IMR-90 (cell line): Measurements from ENCODE around the gene NDST1. TPM values are rescaled to one million over a fixed set of nuclear protein-coding genes. Genes with fewer than 3 reads are reported as not detected.
A peak's percentile ranks its signal among the peaks of the same experiment; 100 is the strongest.

Experiments used
- ATAC-seq: fragments of 200-7000 bp; cut with Tn5 transposase; 2 replicates; pipeline ENCODE4 v1.9.1; 2020; ENCODE audit warnings: low read depth, mild to moderate bottlenecking, moderate library complexity
- BruUV-seq: library from RNA; stranded (reverse); fragments of 400-500 nt; replicated peaks from 2 replicates; lab custom pipeline; 2021; lab: Mats Ljungman, UMichigan
- CTCF ChIA-PET: fragments of 300-600 bp; formaldehyde crosslinking; extraction: SDS; loops from one replicate; lab custom pipeline; 2021; ENCODE audit warnings: antibody characterized with exemption; lab: Yijun Ruan, JAX
- POLR2A ChIA-PET: fragments of 300-600 bp; sonication (Branson Sonifier 250); formaldehyde crosslinking; loops from one replicate; lab custom pipeline; 2022; ENCODE audit warnings: antibody characterized with exemption; ENCODE audit not compliant: unreplicated experiment; lab: Charles Lee
- DNase-seq: peaks from one replicate; pipeline ENCODE4 v3.0.0; 2013
- H2AFZ ChIP-seq: replicated peaks from 2 replicates; pipeline ENCODE3; 2013; ENCODE audit warnings: low read length, mild to moderate bottlenecking; ENCODE audit not compliant: poor library complexity
- H2AK5ac ChIP-seq: 2 replicates; pipeline ENCODE4 v1.6.1; 2013; ENCODE audit warnings: low read depth, low read length, inconsistent platforms
- H2AK9ac ChIP-seq: replicated peaks from 2 replicates; pipeline ENCODE3; 2013; ENCODE audit warnings: mild to moderate bottlenecking, low read depth, low read length, moderate library complexity; ENCODE audit not compliant: poor library complexity
- H2BK120ac ChIP-seq: 2 replicates; pipeline ENCODE4 v1.6.1; 2013; ENCODE audit warnings: low read depth, low read length, inconsistent platforms
- H2BK15ac ChIP-seq: 3 replicates; pipeline ENCODE4 v1.6.1; 2013; ENCODE audit warnings: low read depth, low read length, inconsistent platforms
- H2BK20ac ChIP-seq: 2 replicates; pipeline ENCODE4 v1.6.1; 2013; ENCODE audit warnings: low read depth, mild to moderate bottlenecking, inconsistent platforms, low read length, moderate library complexity
- H2BK5ac ChIP-seq: 2 replicates; pipeline ENCODE4 v1.6.1; 2013; ENCODE audit warnings: mild to moderate bottlenecking, low read depth, low read length, inconsistent platforms; ENCODE audit not compliant: poor library complexity, severe bottlenecking
- H3K14ac ChIP-seq: replicated peaks from 2 replicates; pipeline ENCODE4 v1.6.1; 2013; ENCODE audit warnings: low read depth, low read length, inconsistent platforms
- H3K18ac ChIP-seq: 2 replicates; pipeline ENCODE4 v1.6.1; 2013; ENCODE audit warnings: low read depth, low read length, control low read depth
- H3K23ac ChIP-seq: 2 replicates; pipeline ENCODE4 v1.6.1; 2013; ENCODE audit warnings: low read depth, low read length, inconsistent platforms
- H3K27ac ChIP-seq: 2 replicates; pipeline ENCODE4 v1.5.1; 2013; ENCODE audit warnings: mild to moderate bottlenecking, control low read depth, low read length; ENCODE audit not compliant: insufficient read depth
- H3K27me3 ChIP-seq: 2 replicates; pipeline ENCODE4 v1.6.1; 2013; ENCODE audit warnings: low read length; ENCODE audit not compliant: control insufficient read depth, insufficient read depth
- H3K36me3 ChIP-seq: 2 replicates; pipeline ENCODE4 v1.6.1; 2013; ENCODE audit warnings: low read length, mixed read lengths; ENCODE audit not compliant: control insufficient read depth, insufficient read depth
- H3K4ac ChIP-seq: 2 replicates; pipeline ENCODE4 v1.6.1; 2013; ENCODE audit warnings: low read depth, low read length, inconsistent platforms
- H3K4me1 ChIP-seq: 2 replicates; pipeline ENCODE4 v1.6.1; 2013; ENCODE audit warnings: low read length, mixed read lengths; ENCODE audit not compliant: control insufficient read depth, insufficient read depth
- H3K4me2 ChIP-seq: 2 replicates; pipeline ENCODE4 v1.6.1; 2013; ENCODE audit warnings: low read depth, mild to moderate bottlenecking, control low read depth, low read length, moderate library complexity
- H3K4me3 ChIP-seq: 2 replicates; pipeline ENCODE4 v1.5.1; 2013; ENCODE audit warnings: low read depth, mild to moderate bottlenecking, control low read depth, low read length, moderate library complexity; ENCODE audit not compliant: insufficient read depth
- H3K56ac ChIP-seq: 2 replicates; pipeline ENCODE4 v1.6.1; 2013; ENCODE audit warnings: low read length, inconsistent platforms; ENCODE audit not compliant: insufficient read depth; ENCODE audit errors: extremely low read depth
- H3K79me1 ChIP-seq, 2 experiments: 2 replicates each; pipeline ENCODE4 v1.6.1; 2013; ENCODE audit warnings: low read length in 2 of 2, inconsistent platforms in 1 of 2, low read depth in 1 of 2
- H3K9ac ChIP-seq: 2 replicates; pipeline ENCODE4 v1.6.1; 2013; ENCODE audit warnings: low read depth, low read length, control low read depth
- H3K9me1 ChIP-seq: 2 replicates; pipeline ENCODE4 v1.6.1; 2013; ENCODE audit warnings: low read length, inconsistent platforms; ENCODE audit not compliant: insufficient read depth
- H3K9me3 ChIP-seq: 2 replicates; pipeline ENCODE4 v1.6.1; 2013; ENCODE audit warnings: low read length; ENCODE audit not compliant: control insufficient read depth, insufficient read depth
- H4K20me1 ChIP-seq: 2 replicates; pipeline ENCODE4 v1.6.1; 2013; ENCODE audit warnings: low read length, inconsistent platforms; ENCODE audit not compliant: insufficient read depth
- H4K5ac ChIP-seq: 2 replicates; pipeline ENCODE4 v1.6.1; 2013; ENCODE audit warnings: mild to moderate bottlenecking, low read depth, low read length, control low read depth
- H4K8ac ChIP-seq, 2 experiments: 2 replicates each; pipeline ENCODE4 v1.6.1; 2013; ENCODE audit warnings: low read depth in 2 of 2, low read length in 2 of 2, control low read depth in 1 of 2, inconsistent platforms in 1 of 2
- H4K91ac ChIP-seq: 2 replicates; pipeline ENCODE4 v1.6.1; 2013; ENCODE audit warnings: low read depth, low read length, inconsistent platforms; ENCODE audit not compliant: insufficient read depth
- BHLHE40 ChIP-seq: fragments of 150-350 bp; IDR thresholded peaks from 2 replicates; pipeline ENCODE4 v1.6.1; 2016; ENCODE audit warnings: mild to moderate bottlenecking, low read depth, low read length
- CEBPB ChIP-seq: IDR thresholded peaks from 2 replicates; pipeline ENCODE4 v1.6.1; 2012; ENCODE audit warnings: low read depth, low read length, improper control_type of control experiment
- CHD1 ChIP-seq: IDR thresholded peaks from 2 replicates; pipeline ENCODE4 v1.6.1; 2012; ENCODE audit warnings: low read depth, low read length, improper control_type of control experiment
- FOS ChIP-seq: fragments of 150-350 bp; IDR thresholded peaks from 2 replicates; pipeline ENCODE4 v1.6.1; 2016; ENCODE audit warnings: low read depth, low read length
- MAFK ChIP-seq: IDR thresholded peaks from 2 replicates; pipeline ENCODE4 v1.6.1; 2012; ENCODE audit warnings: low read depth, low read length, improper control_type of control experiment
- MAZ ChIP-seq: IDR thresholded peaks from 2 replicates; pipeline ENCODE4 v1.6.1; 2012; ENCODE audit warnings: low read depth, mild to moderate bottlenecking, low read length, improper control_type of control experiment, moderate library complexity, borderline replicate concordance
- MXI1 ChIP-seq: IDR thresholded peaks from 2 replicates; pipeline ENCODE4 v1.6.1; 2012; ENCODE audit warnings: low read depth, mild to moderate bottlenecking, low read length, moderate library complexity, borderline replicate concordance
- NFE2L2 ChIP-seq: fragments of 150-350 bp; IDR thresholded peaks from 2 replicates; pipeline ENCODE4 v1.6.1; 2016; ENCODE audit warnings: low read depth, mild to moderate bottlenecking, low read length
- POLR2A ChIP-seq: IDR thresholded peaks from 2 replicates; pipeline ENCODE4 v1.6.1; 2012; ENCODE audit warnings: mild to moderate bottlenecking, low read depth, low read length
- RAD21 ChIP-seq: IDR thresholded peaks from 2 replicates; pipeline ENCODE4 v1.6.1; 2012; ENCODE audit warnings: low read length, improper control_type of control experiment
- RCOR1 ChIP-seq: IDR thresholded peaks from 2 replicates; pipeline ENCODE4 v1.6.1; 2012; ENCODE audit warnings: mild to moderate bottlenecking, low read length, improper control_type of control experiment; ENCODE audit not compliant: insufficient replicate concordance
- RFX5 ChIP-seq: IDR thresholded peaks from 2 replicates; pipeline ENCODE4 v1.8.0; 2012; ENCODE audit warnings: low read depth, mild to moderate bottlenecking, low read length, moderate library complexity
- SMC3 ChIP-seq: fragments of 150-350 bp; IDR thresholded peaks from 2 replicates; pipeline ENCODE4 v1.6.1; 2016; ENCODE audit warnings: low read depth, mild to moderate bottlenecking, antibody characterized with exemption, low read length, moderate library complexity
- WGBS, 2 experiments: methylation state at CpG; one replicate each; pipeline versions ENCODE4 v1.1.5 to v1.1.7; 2013; ENCODE audit warnings: missing lambda C conversion rate in 2 of 2; ENCODE audit not compliant: insufficient read length in 1 of 2; ENCODE audit errors: extremely low coverage in 2 of 2; 5-methylcytosine and 5-hydroxymethylcytosine counted together
- dilution Hi-C: fragments of 300-500 bp; cut with HindIII; formaldehyde crosslinking; loops from one replicate; pipeline ENCODE4 v1.14.3; 2018; ENCODE audit warnings: low sequenced_read_pairs; ENCODE audit not compliant: unreplicated experiment
- in situ Hi-C: fragments of 300-500 bp; cut with MboI; formaldehyde crosslinking; loops from 3 replicates; pipeline ENCODE4 v1.14.3; 2019; ENCODE audit warnings: low sequenced_read_pairs, inconsistent platforms, mixed read lengths
- intact Hi-C: fragments of 100-400 bp; cut with micrococcal nuclease; formaldehyde crosslinking; loops from 2 replicates; pipeline ENCODE4 v1.10.0; 2022
- polyA plus RNA-seq, 3 experiments: library from polyadenylated mRNA; depleted of rRNA; stranded (reverse); fragments of >200 nt; gene quantifications; 2 replicates each; pipeline ENCODE4 v1.2.3, GENCODE V29; 2012; ENCODE audit warnings: low replicate concordance in 1 of 3
- total RNA-seq: library from RNA; depleted of rRNA; stranded (reverse); fragments of >200 nt; gene quantifications from 2 replicates; pipeline ENCODE4 v1.2.3, GENCODE V29; 2012
- TF ChIP-seq, protein P1 (sequence below): conservative IDR thresholded peaks from 2 replicates; pipeline ENCODE4 v1.5.1; 2012; ENCODE audit warnings: mild to moderate bottlenecking, low read depth, low read length, improper control_type of control experiment
- TF ChIP-seq, protein P2 (sequence below): fragments of 150-350 bp; IDR thresholded peaks from 2 replicates; pipeline ENCODE4 v1.6.1; 2017; ENCODE audit warnings: mild to moderate bottlenecking, antibody characterized with exemption, low read length, low read depth
- TF ChIP-seq, protein P3 (sequence below): fragments of 150-350 bp; IDR thresholded peaks from 2 replicates; pipeline ENCODE4 v1.6.1; 2016; ENCODE audit warnings: low read depth, mild to moderate bottlenecking, low read length, moderate library complexity, borderline replicate concordance

Gene NDST1
- total and polyA plus RNA-seq, 2 of the 4 experiments (the other 2 are of a cell fraction) = 30.5 to 80.4 TPM

DNA sequence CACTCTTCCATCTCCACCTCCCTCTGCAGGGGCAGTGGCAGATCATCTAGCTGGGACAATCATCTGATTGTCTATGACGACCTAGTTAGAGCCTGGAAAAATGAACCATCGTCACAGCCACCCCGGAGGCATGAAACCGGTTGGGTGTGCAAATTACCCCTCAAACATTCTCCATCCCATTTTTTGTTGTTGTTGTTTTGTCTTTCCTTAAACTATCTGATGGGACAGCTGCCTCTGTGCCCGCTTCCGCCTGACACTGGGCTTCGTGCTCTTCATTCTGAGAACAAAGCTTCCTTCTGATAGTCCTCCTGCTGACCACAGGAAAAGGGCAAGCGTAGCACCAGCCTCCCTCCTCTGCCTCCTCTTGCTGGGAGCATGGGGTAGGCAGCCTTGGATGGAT lies 7.0 kb upstream of the NDST1 start:
- Histone ChIP-seq H3K79me1 (peaks cover 37 to 99% of the 10 kb centered on the region in 2 experiments), H3K4me3 (no peak overlapping the region), H2BK15ac (no peak overlapping the region), H3K4me2 (no peak overlapping the region), H2AFZ (no peak overlapping the region), H3K36me3 (peaks cover 10% of the 10 kb centered on the region), H3K27me3 (no peaks in the 10 kb centered on the region), H2BK120ac (no peak overlapping the region), H3K27ac (no peak overlapping the region), H3K9me1 (peaks cover 87% of the 10 kb centered on the region), H3K23ac (no peak overlapping the region), H3K56ac (no peak overlapping the region), H3K9ac (no peak overlapping the region), H4K20me1 (peaks cover 94% of the 10 kb centered on the region), H3K18ac (no peak overlapping the region), H2AK5ac (peak overlapping the region; percentile 44; the same call in 1 of the 2 replicates), H4K5ac (no peak overlapping the region), H2BK20ac (no peak overlapping the region), H2AK9ac (peak overlapping the region; percentile 52), H2BK5ac (peak overlapping the region; percentile 9), H3K4me1 (peaks cover 68% of the 10 kb centered on the region), H3K14ac (no peak overlapping the region), H3K9me3 (no peaks in the 10 kb centered on the region), H4K8ac (no peak overlapping the region), H3K4ac (no peak overlapping the region; the same call in 1 of the 2 replicates), H4K91ac (peak overlapping the region; percentile 1; the same call in 1 of the 2 replicates)
- intact Hi-C loops (no loop called here), in situ Hi-C loops (no loop called here), dilution Hi-C loops (no loop called here)
- no peak for TF ChIP-seq SMC3
- TF ChIP-seq FOS = no peak
- TF ChIP-seq, protein P1, sequence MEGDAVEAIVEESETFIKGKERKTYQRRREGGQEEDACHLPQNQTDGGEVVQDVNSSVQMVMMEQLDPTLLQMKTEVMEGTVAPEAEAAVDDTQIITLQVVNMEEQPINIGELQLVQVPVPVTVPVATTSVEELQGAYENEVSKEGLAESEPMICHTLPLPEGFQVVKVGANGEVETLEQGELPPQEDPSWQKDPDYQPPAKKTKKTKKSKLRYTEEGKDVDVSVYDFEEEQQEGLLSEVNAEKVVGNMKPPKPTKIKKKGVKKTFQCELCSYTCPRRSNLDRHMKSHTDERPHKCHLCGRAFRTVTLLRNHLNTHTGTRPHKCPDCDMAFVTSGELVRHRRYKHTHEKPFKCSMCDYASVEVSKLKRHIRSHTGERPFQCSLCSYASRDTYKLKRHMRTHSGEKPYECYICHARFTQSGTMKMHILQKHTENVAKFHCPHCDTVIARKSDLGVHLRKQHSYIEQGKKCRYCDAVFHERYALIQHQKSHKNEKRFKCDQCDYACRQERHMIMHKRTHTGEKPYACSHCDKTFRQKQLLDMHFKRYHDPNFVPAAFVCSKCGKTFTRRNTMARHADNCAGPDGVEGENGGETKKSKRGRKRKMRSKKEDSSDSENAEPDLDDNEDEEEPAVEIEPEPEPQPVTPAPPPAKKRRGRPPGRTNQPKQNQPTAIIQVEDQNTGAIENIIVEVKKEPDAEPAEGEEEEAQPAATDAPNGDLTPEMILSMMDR = no peak
- TF ChIP-seq NFE2L2 = no peak
- TF ChIP-seq, protein P2, sequence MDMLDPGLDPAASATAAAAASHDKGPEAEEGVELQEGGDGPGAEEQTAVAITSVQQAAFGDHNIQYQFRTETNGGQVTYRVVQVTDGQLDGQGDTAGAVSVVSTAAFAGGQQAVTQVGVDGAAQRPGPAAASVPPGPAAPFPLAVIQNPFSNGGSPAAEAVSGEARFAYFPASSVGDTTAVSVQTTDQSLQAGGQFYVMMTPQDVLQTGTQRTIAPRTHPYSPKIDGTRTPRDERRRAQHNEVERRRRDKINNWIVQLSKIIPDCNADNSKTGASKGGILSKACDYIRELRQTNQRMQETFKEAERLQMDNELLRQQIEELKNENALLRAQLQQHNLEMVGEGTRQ = no peak
- no peak for TF ChIP-seq RAD21
- no peak for TF ChIP-seq CHD1
- TF ChIP-seq BHLHE40 = no peak
- no peak for TF ChIP-seq MXI1
- TF ChIP-seq, protein P3, sequence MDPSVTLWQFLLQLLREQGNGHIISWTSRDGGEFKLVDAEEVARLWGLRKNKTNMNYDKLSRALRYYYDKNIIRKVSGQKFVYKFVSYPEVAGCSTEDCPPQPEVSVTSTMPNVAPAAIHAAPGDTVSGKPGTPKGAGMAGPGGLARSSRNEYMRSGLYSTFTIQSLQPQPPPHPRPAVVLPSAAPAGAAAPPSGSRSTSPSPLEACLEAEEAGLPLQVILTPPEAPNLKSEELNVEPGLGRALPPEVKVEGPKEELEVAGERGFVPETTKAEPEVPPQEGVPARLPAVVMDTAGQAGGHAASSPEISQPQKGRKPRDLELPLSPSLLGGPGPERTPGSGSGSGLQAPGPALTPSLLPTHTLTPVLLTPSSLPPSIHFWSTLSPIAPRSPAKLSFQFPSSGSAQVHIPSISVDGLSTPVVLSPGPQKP = no peak
- TF ChIP-seq POLR2A = no peak
- no peak for TF ChIP-seq RCOR1
- TF ChIP-seq MAFK = no peak
- no peak for TF ChIP-seq MAZ
- TF ChIP-seq CEBPB = no peak
- TF ChIP-seq RFX5 = no peak
- ATAC-seq = no peak
- POLR2A ChIA-PET = no interaction called here
- BruUV-seq = no TSS peak
- WGBS, 2 experiments = 100% methylated on average over 4 of the region's 8 CpGs; no CpG with 5 or more reads in 1 of the 2 experiments
- CTCF ChIA-PET = no interaction called here
- no peak for DNase-seq
